A549 (cell line): ENCODE results near the gene KIAA0513. TPM values are rescaled to one million over a fixed set of nuclear protein-coding genes. Genes with fewer than 3 reads are reported as not detected.

ENCODE experiments used
- ATAC-seq, 2 experiments: fragments of 200-7000 bp in 1 of 2; fragments of >200 bp in 1 of 2; cut with Nextera tagmentation in 1 of 2; cut with Tn5 transposase in 1 of 2; 3 replicates each; pipeline versions ENCODE4 v1.8.0 to v1.9.1; 2018 to 2020; ENCODE audit warnings: mild to moderate bottlenecking in 1 of 2, moderate library complexity in 1 of 2
- CTCF ChIA-PET: fragments of 300-600 bp; sonication (Branson Sonifier 250); formaldehyde crosslinking; extraction: SDS; loops from one replicate; lab custom pipeline; 2021; ENCODE audit warnings: antibody characterized with exemption, inconsistent platforms; lab: Yijun Ruan, JAX
- POLR2A ChIA-PET: fragments of 350-600 bp; formaldehyde crosslinking; extraction: SDS; loops from one replicate; lab custom pipeline; 2021; ENCODE audit warnings: antibody characterized with exemption, inconsistent platforms; lab: Yijun Ruan, JAX
- DNase-seq, 2 experiments: peaks; one replicate each; pipeline versions ENCODE4 v3.0.0 to v3.0.0-alpha.2; 2011 to 2016; ENCODE audit warnings: low read depth in 1 of 2, low spot score in 1 of 2
- FAIRE-seq: peaks from 2 replicates; lab custom pipeline; 2011; peaks lifted over from hg19 to GRCh38; lab: Jason Lieb, UNC
- H3K27ac ChIP-seq, 2 experiments: fragments of >200 bp; sonication (Bioruptor Twin); formaldehyde crosslinking; 3 replicates each; pipeline ENCODE4 v1.5.1; 2016 to 2017
- H3K4me1 ChIP-seq: fragments of >200 bp; sonication (Bioruptor Twin); formaldehyde crosslinking; 3 replicates; pipeline ENCODE4 v1.6.1; 2016
- H3K4me2 ChIP-seq: fragments of >200 bp; sonication (Bioruptor Twin); formaldehyde crosslinking; 3 replicates; pipeline ENCODE4 v1.6.1; 2016
- H3K4me3 ChIP-seq: fragments of >200 bp; sonication (Bioruptor Twin); formaldehyde crosslinking; 3 replicates; pipeline ENCODE4 v1.5.1; 2016
- H3K9me3 ChIP-seq: fragments of >200 bp; sonication (Bioruptor Twin); formaldehyde crosslinking; 3 replicates; pipeline ENCODE4 v1.6.1; 2016
- BCL3 ChIP-seq: fragments of >200 bp; sonication (Bioruptor Twin); formaldehyde crosslinking; IDR thresholded peaks from 3 replicates; pipeline ENCODE4 v1.6.1; 2016
- CBX2 ChIP-seq: fragments of 200-600 bp; sonication (generic); IDR thresholded peaks from 2 replicates; pipeline ENCODE4 v1.6.1; 2016; ENCODE audit warnings: low read depth, mild to moderate bottlenecking, borderline replicate concordance
- CHD4 ChIP-seq: fragments of 200-600 bp; sonication (generic); IDR thresholded peaks from 2 replicates; pipeline ENCODE4 v1.6.1; 2016; ENCODE audit warnings: antibody characterized with exemption, mild to moderate bottlenecking, borderline replicate concordance
- CTCF ChIP-seq: fragments of >200 bp; sonication (Bioruptor Twin); formaldehyde crosslinking; IDR thresholded peaks from 3 replicates; pipeline ENCODE4 v1.5.1; 2016
- ELK1 ChIP-seq: fragments of 150-350 bp; IDR thresholded peaks from 2 replicates; pipeline ENCODE4 v1.6.1; 2014; ENCODE audit warnings: low read depth, mild to moderate bottlenecking, low read length
- GATA3 ChIP-seq: IDR thresholded peaks from 2 replicates; pipeline ENCODE4 v1.6.1; 2012; ENCODE audit warnings: borderline replicate concordance
- HES2 ChIP-seq: fragments of >200 bp; sonication (Bioruptor Twin); formaldehyde crosslinking; IDR thresholded peaks from 2 replicates; pipeline ENCODE4 v1.6.1; 2016
- HEYL ChIP-seq: fragments of 250-450 bp; sonication (Bioruptor Pico); IDR thresholded peaks from 2 replicates; pipeline ENCODE4 v1.8.0; 2021; ENCODE audit warnings: mild to moderate bottlenecking, moderate library complexity
- HOXB13 ChIP-seq: fragments of 250-450 bp; sonication (Bioruptor Pico); IDR thresholded peaks from 2 replicates; pipeline ENCODE4 v1.5.0; 2020; ENCODE audit warnings: low read depth, mild to moderate bottlenecking, moderate library complexity
- HOXB5 ChIP-seq: fragments of 250-450 bp; sonication (Bioruptor Pico); IDR thresholded peaks from 2 replicates; pipeline ENCODE4 v1.5.0; 2020; ENCODE audit warnings: mild to moderate bottlenecking, moderate library complexity
- KDM5A ChIP-seq: fragments of 200-600 bp; sonication (generic); IDR thresholded peaks from 2 replicates; pipeline ENCODE4 v1.6.1; 2016; ENCODE audit warnings: antibody characterized with exemption, mild to moderate bottlenecking
- MAZ ChIP-seq: fragments of 150-350 bp; IDR thresholded peaks from 2 replicates; pipeline ENCODE4 v1.6.1; 2014; ENCODE audit warnings: antibody characterized with exemption, low read depth, low read length, borderline replicate concordance
- NFE2L2 ChIP-seq: fragments of 150-350 bp; conservative IDR thresholded peaks from 2 replicates; pipeline ENCODE4 v1.6.1; 2014; ENCODE audit warnings: low read length
- NPAS2 ChIP-seq: fragments of 250-450 bp; sonication (Bioruptor Pico); IDR thresholded peaks from 2 replicates; pipeline ENCODE4 v1.8.0; 2022; ENCODE audit warnings: mild to moderate bottlenecking, moderate library complexity, borderline replicate concordance
- NR3C1 ChIP-seq: fragments of >200 bp; sonication (Bioruptor Twin); formaldehyde crosslinking; IDR thresholded peaks from 3 replicates; pipeline ENCODE4 v1.6.1; 2017
- PBX3 ChIP-seq: IDR thresholded peaks from 2 replicates; pipeline ENCODE4 v1.6.1; 2012
- RAD21 ChIP-seq, 2 experiments: fragments of >200 bp in 1 of 2; sonication (Bioruptor Twin) in 1 of 2; formaldehyde crosslinking in 1 of 2; IDR thresholded peaks in 1 of 2; conservative IDR thresholded peaks in 1 of 2; 2 replicates in 1 of 2; 3 replicates in 1 of 2; pipeline ENCODE4 v1.6.1; 2012 to 2018; ENCODE audit warnings: inconsistent platforms in 1 of 2
- RARB ChIP-seq: fragments of 250-450 bp; sonication (Bioruptor Pico); IDR thresholded peaks from 2 replicates; pipeline ENCODE4 v1.8.0; 2021; ENCODE audit warnings: mild to moderate bottlenecking, moderate library complexity
- REST ChIP-seq: fragments of 200-600 bp; sonication (generic); IDR thresholded peaks from 2 replicates; pipeline ENCODE4 v1.6.1; 2016; ENCODE audit warnings: antibody characterized with exemption, mild to moderate bottlenecking, moderate library complexity
- RFX5 ChIP-seq: fragments of 450-650 bp; IDR thresholded peaks from 2 replicates; pipeline ENCODE4 v1.7.1; 2014; ENCODE audit warnings: antibody characterized with exemption, mild to moderate bottlenecking, moderate library complexity
- TFCP2L1 ChIP-seq: fragments of 250-450 bp; sonication (Bioruptor Pico); IDR thresholded peaks from 2 replicates; pipeline ENCODE4 v1.5.0; 2021; ENCODE audit warnings: mild to moderate bottlenecking
- TP53 ChIP-seq: fragments of 250-450 bp; sonication (Bioruptor Pico); IDR thresholded peaks from 2 replicates; pipeline ENCODE4 v1.5.0; 2021; ENCODE audit warnings: mild to moderate bottlenecking, moderate library complexity
- ZSCAN20 ChIP-seq: fragments of 250-450 bp; sonication (Bioruptor Pico); IDR thresholded peaks from 2 replicates; pipeline ENCODE4 v1.8.0; 2022; ENCODE audit warnings: mild to moderate bottlenecking, moderate library complexity
- WGBS: methylation state at CpG from one replicate; pipeline ENCODE4 v1.1.6; 2017; ENCODE audit errors: missing lambda C conversion rate; 5-methylcytosine and 5-hydroxymethylcytosine counted together
- polyA plus RNA-seq, 4 experiments: library from polyadenylated mRNA; depleted of rRNA in 3 of 4; stranded (reverse); fragments of >200 nt; fragmentation: RNase III in 1 of 4; extraction: RNeasy Plus Mini Kit Qiagen cat#74134 plus additional on column Dnase treatment in 1 of 4; gene quantifications; 2 replicates in 3 of 4; 3 replicates in 1 of 4; pipeline ENCODE4 v1.2.3, GENCODE V29; 2011 to 2017

The KIAA0513 gene
- polyA plus RNA-seq, 2 of the 4 experiments (the other 2 are of a cell fraction): 1.8 TPM

- DNase-seq: no peak
- 91% methylated on average over 9 of the region's 12 CpGs for WGBS
- no peak for TF ChIP-seq TP53 (CRISPR knock-in tag)
- no peak for TF ChIP-seq TFCP2L1
- TF ChIP-seq CBX2: no peak
- TF ChIP-seq BCL3: no peak
- TF ChIP-seq GATA3: no peak
- no peak for TF ChIP-seq CTCF
- no peak for TF ChIP-seq NR3C1
- TF ChIP-seq NPAS2 (CRISPR knock-in tag): no peak
- TF ChIP-seq, all 56 proteins: peak for 0
- H3K4me1 ChIP-seq: peaks cover 10% of the 10 kb centered on the region
- H3K4me2 ChIP-seq: peak overlapping the region; percentile 71
- POLR2A ChIA-PET: no interaction called here
- CTCF ChIA-PET: interaction anchor here (0.7 kb wide), 1 partner anchor 551 kb away, joined by 4 read pairs; the partner anchor contains the start of gene GINS2
- H3K9me3 ChIP-seq: no peaks in the 10 kb centered on the region
- no peak overlapping the region for H3K27ac ChIP-seq
- no peak overlapping the region for H3K4me3 ChIP-seq
- ATAC-seq (no peak), FAIRE-seq (no peak)
Measured at GRCh38 chr16:85138073-85138824, 110.7 kb downstream of the KIAA0513 start.

- TF ChIP-seq KDM5A (no peak), PBX3 (no peak), TFCP2L1 (no peak), RFX5 (no peak), CHD4 (no peak), HOXB13 (CRISPR knock-in tag) (no peak), ZSCAN20 (CRISPR knock-in tag) (no peak), HEYL (CRISPR knock-in tag) (no peak), RAD21 (conservative IDR thresholded peaks at IDR 0.05 in 1 of 2, IDR thresholded peaks at IDR 0.05 in 1 of 2) (no peak), ELK1 (no peak), MAZ (no peak), REST (no peak), NPAS2 (CRISPR knock-in tag) (no peak), HES2 (no peak), HOXB5 (no peak), RARB (no peak), NFE2L2 (no peak), GATA3 (no peak)
- TF ChIP-seq, all 56 proteins: peak for 0
- Histone ChIP-seq H3K4me3 (no peak overlapping the region), H3K27ac (no peak overlapping the region), H3K9me3 (no peaks in the 10 kb centered on the region), H3K4me1 (peaks cover 10% of the 10 kb centered on the region), H3K4me2 (no peak overlapping the region)
- 80% methylated on average over 16 of the region's 16 CpGs for WGBS
- POLR2A ChIA-PET: no interaction called here
- DNase-seq (no peak), ATAC-seq (no peak), FAIRE-seq (no peak)
- CTCF ChIA-PET: interaction anchor here (0.7 to 3.1 kb wide), 4 partner anchors 8 to 550 kb away, joined by 4 to 12 read pairs (median 8); partner anchors contain the start of gene GINS2
Measured at GRCh38 chr16:85138825-85139627, 111.4 kb downstream of the KIAA0513 start.
